ENCODE data around the gene PITPNB.
A peak's percentile ranks its signal among the peaks of the same experiment; 100 is the strongest.

The PITPNB gene

DNA sequence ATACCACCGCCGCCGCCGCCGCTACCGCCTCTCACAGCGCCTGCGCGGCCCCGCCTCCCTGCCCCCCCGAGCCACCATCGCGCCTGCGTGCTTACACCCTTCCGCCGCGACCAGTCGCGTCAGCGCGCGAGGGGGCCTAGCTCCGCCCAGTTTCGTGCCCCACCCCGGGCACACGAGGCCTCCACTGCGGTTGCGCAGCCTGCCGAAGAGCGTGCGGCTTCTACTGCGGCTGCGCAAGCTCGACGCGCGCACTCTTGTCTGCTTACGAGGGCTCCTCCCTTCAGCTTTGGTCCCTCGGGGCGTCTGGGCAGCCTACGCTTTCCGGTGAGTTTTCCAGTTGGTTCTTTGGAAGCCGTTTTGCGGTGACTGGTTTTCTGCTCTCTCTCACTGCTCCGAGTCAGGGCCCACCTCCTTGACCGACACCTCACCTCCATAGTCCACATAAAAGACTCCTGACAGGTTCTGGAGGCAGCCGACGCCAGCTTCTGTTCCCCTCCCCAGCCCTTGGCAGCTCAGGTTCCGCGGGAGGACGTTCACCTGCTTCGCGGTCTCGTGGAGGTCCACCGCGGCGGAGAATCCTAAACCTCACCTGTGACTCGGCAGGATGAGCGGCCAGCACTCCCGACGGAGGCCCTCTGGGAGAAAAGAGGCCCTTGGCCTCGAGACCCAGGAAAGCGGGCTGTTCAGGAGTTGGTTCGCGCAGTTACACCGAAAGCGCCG is at the start of gene PITPNB:
Gene PITPNB (minus strand): TSS at position 35 of the 720 bp plus-strand sequence. CDS start 65 bp downstream, outside the sequence.
- peak; percentile 90 for DNase-seq

DNA sequence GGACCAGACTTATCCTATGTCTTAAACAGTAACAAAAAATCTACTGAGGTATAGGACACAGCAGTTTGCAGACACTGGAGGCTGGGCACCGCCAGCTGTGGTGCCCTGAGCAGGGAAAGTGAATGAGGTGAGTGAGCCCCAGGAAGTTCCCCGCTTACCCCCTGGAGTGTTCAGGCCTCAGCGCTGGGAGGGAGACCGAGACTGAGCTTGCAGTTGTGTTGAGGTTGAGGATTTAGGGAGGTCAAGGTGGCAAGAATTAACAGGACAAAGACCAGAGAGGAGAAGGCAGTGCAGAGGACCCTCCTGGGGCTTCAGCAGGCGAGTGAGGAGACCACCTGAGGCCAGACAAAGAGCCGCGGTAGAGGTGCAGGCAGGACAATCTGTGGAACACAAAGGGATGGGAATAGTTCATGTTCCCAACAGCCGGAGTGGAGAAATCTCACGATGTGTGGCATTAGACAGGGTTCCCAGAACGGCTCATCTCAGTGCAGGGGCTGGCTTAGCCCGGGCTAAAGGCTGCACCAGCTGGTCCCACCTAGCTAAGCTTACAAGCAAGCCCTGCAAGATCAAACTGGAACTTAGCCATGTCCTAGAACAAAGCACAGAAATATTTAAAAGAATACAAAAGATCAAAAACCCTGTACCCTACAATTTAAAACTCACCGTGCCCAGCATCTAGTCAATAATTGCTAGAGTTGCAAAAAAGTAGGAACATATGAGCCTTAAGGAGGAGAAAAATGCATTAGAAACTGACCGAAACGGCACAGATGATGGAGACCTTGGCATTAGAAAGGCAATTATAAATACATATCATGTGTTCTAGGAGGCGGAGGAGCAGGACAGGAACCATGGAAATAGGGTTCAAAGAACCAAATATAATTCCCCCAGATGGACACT is 47.4 kb upstream of the PITPNB start:
- DNase-seq: no peak

DNA sequence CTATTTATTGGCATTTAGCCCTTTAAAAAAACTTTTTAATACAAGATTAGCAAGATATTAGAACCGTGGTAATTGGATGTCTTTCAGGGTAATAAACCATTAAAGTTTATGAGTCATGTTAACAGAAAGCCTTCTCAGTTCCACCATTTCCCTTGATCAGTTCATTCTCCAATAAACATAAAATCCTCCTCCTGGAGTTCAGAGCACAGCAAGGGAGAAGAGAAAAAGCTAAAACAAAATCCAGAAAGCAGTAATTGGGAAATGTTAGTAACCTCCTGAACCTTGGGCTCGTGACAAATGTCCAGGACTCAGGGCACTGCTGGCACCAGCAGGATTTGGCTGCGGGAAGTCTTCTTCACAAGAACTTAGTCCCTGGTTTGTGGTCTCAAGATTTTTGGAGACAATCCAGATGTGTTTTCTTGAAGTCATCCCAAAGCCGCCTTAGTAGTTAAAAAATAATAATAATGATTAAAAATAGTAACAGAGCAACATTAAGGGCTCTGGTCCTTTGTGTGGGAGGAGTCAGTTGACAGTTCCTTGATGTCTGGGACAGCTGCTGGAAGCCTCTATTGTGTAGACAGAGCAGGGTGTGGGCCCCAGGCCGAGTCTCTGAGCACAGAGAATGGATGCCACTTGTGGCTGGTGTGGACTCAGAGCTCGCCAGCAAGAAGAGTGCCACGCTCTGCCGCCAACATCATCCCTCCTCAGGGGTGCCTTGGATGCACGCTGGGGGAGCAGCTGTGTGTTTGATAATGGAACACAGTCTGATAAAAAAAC is 43.4 kb upstream of the PITPNB start:
- DNase-seq: no peak

DNA sequence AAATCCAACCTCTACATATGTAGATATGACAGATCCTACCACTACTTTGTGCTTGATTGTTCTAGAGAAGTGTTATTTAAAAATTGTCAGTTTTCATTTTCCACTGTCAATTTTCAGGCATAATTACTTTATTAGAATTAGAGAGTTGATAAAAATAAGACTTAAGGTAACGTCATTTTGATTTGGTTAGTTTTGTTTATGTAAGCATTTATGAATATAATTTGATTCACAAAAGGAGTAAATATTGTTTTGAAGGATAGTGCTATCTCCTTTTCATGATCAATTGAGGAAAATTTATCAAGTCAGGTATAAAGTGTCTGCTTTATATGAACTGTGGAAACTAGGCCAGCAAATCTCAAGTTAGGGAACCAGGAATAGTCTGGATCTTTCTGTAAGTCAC is 42.6 kb upstream of the PITPNB start:
- no peak for DNase-seq

DNA sequence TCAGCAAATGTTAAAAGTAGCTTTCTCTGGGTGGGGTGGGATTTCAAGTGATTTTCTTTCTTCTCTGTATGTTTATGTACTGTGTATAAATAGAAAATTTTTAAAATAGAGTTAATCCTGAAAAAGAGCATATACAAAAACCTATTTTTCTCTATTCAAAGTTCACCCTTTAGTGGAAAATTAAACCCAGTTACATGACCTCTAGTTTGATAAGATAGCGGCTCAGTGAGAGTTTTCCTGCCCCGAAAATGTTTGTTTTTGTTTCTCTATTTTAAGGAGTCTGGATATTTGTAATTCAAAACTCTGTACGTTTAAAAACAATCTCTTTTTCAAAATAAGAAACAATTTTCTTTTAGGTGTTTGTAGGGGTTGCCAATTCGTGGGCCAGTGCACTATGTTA is 42.1 kb upstream of the PITPNB start:
- DNase-seq: no peak

DNA sequence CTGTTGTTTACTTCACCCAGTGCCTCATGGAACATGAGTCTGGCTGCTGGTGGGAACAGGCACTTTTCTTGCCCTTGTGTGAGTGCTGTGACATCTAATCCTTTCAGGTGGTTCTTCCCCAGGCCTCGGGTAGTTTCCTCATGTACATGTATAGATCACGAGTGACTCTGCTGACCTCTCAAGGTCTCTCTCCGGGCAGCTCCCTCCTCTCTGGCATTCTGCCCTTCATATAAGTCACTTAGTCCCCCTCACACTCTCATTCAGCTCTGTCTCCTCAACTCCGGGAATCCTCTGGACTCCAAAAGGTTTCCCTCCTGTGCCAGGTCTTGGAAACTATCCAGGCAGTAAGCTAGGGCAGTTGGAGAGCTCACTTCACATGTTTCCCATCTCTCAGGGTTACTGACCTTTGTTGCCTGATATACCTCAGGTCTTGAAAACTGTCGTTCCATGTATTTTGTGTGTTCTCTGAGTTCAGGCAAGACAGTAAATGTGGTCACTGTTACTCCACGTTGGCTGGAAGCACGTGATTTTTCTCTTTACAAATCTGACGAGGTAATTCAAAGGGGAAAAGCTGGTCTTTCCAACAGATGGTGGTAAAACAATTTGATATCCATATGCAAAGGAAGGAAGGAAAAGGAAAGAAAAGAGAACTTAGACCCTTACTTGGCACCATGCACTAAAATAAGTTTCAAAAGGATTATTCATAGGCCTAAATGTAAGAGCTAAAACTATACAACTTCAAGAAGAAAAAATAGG is 40.5 kb upstream of the PITPNB start:
- DNase-seq: no peak

DNA sequence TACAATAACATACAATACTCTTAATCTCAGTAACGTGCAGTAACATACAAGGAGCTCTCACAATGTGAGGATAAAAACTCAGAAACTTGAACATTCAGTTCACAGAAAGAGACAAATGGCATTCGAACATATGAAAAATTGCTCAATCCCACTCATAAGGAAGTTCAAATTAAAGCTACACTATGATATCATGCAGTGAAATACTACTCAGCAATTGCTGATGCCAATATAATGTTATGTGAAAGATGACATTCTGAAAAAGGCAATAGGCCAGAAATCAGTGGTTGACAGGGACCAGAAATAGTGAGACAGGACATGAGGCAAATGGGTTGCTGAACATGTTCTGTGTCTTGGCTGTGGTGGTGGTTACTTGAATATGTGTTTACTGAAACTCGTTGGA is 33.7 kb upstream of the PITPNB start:
- DNase-seq: no peak

DNA sequence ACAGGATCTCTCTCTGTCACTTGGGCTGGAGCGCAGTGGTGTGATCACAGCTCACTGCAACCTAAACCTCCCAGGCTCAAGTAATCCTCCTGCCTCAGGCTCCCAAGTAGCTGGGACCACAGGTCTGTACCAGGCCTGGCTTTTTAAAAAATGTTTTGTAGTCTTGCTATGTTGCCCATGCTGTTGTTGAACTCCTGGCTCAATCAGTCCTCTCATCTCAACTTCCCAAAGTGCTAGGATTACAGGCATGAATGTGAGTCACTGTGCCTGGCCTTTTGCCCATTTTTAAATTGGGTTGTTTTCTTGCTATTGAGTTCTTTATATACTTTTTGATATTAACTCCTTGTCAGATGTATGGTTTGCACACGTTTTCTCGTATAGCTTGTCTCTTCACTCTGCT is 33.0 kb upstream of the PITPNB start:
- DNase-seq: no peak

DNA sequence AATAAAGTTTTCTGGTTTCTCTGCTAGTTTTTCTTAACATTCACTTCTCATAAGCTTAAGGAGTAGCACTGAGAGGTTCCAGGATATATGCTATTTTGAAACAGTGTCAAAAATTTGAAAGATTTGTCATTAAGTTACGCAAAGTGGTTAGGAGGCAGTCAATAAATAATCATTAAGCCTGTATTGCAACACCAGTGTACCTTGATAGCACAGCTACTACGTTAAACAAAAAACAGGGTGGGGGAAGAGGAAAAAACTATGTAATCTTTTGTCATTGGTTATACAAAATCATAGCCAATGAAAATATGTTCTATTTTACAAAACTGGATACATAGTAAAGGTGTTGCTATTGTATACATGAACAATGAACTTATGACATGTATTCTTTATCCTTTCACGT is 30.4 kb upstream of the PITPNB start:
- no peak for DNase-seq

DNA sequence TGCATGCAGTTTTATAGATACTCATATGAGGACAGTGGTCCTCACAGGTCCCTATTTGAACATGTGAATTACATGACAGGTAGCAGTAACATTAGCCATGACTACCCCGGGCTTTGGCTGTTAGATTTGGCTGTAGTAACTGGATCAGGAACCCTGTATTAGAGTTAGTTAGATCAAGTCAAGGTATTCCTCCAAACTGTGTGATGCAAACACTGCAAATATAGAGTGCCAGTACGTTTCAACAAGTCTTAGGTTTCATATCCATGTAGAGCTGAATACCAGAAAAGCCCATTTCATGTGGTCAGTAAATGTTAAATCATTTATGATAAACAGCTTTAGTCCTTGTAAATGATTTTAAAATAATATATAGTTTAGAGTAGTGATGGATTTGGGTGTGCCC is 29.5 kb upstream of the PITPNB start:
- no peak for DNase-seq

DNA sequence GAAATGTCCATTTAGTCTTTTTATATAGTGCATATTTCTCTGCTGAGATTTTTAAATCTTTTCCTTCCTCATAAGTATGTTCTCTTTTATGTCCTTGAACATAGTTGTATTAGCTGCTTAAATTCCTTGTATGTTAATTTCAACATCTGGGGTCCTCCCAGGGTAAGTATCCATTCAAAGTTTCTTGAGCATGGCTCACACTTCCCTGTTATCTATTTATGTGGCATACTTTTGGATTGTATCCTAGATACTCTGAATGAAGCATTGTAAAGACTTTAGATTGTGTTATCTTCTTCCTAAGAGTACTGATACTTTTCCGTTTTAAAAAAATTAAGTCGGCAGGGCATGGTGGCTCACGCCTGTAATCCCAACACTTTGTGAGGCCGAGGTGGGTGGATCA is 28.4 kb upstream of the PITPNB start:
- no peak for DNase-seq

DNA sequence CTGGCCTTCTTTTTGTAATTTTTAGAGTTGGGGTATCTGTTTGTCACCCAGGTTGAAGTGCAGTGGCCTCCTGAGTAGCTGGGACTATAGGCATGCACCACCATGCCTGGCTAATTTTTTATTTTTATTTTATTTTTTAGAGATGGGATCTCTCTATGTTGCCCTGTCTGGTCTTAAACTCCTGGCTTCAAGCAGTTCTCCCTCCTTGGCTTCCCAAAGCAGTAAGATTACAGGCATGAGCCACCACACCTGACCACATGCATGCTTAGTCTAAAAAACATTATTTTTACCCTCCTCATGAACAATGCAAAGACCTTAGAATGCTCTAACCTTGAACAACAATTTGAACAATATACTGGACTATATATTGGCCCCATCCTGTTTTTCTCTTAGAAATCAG is 22.1 kb upstream of the PITPNB start:
- no peak for DNase-seq

DNA sequence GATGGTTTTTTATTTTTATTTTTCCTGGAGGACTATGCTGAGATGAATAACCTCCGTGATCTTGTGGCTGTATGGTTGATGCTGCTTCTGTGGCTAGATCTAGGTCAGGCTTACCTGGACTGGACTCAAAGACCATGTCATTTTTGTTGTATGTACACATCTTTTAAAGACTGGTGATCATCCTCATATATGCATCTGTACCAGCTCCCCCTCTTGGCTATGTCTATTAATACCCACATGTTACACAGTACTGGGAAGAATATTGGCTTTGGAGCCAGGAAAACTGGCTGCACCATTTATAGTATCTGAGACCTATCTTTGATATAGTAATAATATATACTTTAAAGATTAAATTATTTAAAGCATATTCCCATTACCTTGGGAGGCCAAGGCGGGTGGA is 18.4 kb upstream of the PITPNB start:
- no peak for DNase-seq

DNA sequence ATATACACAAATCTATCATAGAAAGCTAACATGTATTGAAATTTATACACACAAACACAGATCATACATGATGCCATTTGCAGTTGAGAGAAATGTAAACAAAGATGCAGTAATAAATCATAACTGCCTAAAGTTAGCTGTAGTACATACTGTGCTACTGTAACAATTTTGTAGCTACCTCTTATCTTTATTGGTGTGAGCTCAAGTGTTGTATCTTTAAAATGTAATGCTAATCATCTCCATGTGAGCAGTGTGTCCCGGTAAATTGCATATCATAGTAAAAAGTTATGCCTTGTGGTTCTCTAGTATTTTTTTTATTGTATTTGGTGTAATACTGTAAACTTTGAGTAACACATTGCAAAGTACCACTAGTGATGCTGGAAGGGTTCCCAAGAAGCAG is 16.8 kb upstream of the PITPNB start:
- no peak for DNase-seq

DNA sequence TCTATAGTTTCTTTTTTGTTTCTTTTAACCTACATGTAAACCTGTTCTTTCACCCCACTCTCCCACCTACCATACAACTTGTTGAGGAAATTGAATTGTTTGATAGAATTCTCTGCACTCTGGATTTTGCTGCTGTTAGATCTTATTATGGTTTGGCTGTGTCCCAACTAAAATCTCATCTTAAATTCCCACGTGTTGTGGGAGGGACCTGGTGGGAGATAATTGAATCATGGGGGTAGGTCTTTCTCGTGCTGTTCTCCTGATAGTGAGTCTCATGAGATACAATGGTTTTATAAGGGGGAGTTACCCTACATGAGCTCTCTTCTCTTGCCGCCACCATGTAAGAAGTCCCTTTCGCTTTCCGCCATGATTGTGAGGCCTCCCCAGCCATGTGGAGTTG is 15.0 kb upstream of the PITPNB start:
- DNase-seq: no peak

DNA sequence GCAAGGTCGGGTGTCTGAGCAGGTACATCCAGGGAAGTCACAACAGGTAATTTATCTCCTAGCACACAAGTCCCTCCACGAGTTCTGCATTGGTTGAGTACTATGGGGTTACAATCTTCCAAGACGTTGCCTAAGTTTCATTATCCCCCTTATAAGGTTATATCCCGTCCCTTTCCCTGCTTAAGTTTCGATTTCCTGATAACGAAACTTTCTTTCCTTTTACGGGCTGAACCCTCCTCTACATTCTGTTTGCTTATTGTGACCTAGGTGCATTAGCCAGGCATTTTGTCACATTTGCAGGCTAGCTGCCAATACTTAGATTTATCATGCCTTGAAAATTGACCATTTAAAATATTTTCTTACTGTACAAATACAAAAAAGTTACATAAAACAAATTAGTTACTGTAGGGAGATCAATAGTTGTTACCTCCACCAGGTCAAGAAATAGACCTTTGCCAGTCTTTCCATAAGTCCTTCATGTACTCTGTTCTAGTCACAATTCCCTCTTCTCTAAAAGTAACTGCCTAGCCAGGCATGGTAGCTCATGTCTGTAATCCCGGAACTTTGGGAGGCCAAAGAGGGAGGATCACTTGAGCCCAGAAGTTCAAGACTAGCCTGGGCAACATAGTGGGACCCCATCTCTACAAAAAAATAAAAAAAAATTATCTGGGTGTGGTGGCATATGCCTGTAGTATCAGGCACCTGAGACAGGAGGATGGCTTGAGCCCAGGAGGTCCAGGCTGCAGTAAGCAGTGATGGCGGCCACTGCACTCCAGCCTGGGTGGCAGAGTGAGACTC is 14.3 kb upstream of the PITPNB start:
- DNase-seq: no peak

DNA sequence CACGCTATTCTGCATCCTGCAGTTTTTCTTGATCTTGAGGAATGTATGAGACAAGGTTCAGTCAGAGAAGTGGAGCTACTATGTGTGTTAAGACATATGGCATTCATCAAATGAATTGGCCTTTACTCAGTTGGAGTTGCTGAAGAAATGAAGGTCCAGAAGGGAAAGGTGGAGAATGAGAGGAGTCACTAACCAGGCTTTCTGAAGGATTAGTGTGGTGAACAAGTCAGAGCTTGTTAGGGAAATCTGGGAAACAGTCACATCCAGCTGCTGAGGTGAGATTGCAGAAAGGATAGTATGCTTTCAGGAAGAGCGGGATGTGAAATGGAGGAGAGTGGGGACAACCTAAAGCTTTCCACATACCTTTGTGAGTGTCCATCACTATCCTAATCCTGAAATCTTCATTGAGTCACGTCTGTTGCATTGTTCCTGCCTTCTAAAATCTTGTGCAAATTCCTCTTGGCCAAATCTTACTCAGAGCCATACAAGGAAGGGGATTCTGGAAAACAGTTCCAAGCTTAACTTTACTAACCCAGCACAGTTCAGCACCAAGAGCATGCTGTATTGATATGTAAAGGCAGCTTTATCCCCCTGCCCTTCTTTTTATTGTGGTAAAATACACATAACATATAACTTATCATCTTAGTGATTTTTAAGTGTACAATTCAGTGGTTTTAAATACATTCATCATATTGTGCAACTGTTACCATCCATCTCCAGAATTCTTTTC is 11.4 kb upstream of the PITPNB start:
- DNase-seq: no peak

DNA sequence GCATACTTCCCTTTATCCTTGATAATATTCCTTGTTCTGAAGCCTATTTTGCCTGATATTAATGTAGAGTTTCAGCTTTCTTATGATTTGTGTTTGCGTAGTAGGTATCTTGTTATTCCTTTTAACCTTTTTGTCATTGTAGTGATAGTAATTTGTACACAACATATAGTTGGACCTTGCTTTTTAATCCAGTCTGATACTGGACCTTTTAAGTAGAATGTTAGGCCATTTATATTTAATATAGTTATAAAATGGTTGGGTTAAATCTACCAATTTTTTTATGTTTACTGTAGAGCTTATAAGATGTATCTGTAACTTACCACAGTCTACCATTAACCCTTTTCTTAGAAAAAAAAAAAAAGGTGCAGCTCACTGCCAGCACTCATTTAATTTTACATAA is 8.6 kb upstream of the PITPNB start:
- no peak for DNase-seq

DNA sequence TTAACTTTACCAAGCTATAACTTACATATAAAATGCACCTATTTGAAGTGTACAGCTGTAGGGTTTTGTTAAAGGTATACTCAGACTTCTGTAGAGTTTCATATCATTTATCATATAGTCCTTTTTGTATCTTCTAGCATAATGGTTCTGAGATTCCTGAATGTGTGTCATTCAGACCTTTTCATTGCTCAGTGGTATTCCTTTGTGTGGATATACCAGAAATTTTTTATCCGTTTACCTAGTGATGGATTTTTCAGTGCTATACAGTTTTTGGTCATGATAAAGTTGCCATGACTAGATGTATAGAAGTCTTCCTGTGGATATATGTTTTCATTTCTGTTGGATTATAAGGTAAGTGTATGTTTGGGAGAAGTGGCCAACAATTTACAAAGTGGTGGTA is 6.3 kb upstream of the PITPNB start:
- no peak for DNase-seq

DNA sequence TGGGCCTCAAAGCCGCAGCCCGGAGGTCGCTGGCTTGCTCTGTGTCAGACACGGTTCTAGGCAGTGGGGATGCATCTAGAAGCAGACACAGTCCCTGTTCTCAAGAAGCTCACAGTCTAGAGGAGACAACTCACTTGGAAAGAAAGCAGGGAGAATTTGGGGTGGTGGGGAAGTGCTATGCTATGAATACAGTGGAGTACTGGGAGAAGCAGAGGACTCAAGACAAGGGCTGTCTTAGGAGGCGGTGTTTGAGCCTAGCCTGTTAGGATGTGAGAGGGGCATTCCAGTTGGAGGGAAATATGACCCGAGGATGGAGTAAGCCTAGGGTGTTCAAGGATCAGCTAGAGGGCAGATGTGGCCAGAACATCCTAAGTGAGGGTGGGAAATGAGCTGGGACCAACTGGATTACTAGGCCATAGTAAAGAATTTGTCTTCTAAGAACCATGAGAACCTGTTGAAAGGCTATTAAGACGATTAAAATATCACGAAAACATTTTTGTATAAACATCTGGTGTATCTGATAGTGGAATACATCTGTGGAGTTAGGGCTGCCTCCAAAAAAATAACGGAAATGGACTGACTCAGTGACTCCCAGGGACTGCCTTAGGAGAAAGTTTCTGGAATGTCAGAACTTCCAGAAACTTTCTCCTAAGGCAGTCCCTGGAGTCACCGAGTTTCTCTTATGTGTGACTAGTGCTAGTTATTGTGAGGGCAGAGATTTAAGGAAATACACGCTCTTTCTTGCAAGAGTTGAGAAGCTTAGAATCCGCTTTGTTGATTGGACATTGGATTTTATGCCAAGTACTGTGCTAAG is 1.1 kb upstream of the PITPNB start:
- DNase-seq: no peak

Measured in NCI-H526 treated with DMSO at 0.1 percent for 48 hours (cell line).